Lung microvascular endothelial cell (primary cell): ENCODE data around the gene CA12. TPM values are rescaled to one million over a fixed set of nuclear protein-coding genes. Genes with fewer than 3 reads are reported as not detected.
A peak's percentile ranks its signal among the peaks of the same experiment; 100 is the strongest.

Source experiments
- DNase-seq, 2 donors: peaks; one replicate each; pipeline versions ENCODE4 v3.0.0 to v3.0.0-alpha.2; 2010; ENCODE audit warnings: low read depth in 2 of 2
- total RNA-seq: library from RNA; depleted of rRNA; stranded (reverse); fragments of >200 nt; gene quantifications from 2 replicates; pipeline ENCODE4 v1.2.1, GENCODE V29; 2014

CA12 gene
- total RNA-seq, 1 donor from 2014 or later, result 0.40 TPM

GRCh38 chr15:63312286-63312685 lies 69.4 kb downstream of the CA12 start:
- DNase-seq, result no peak

DNA sequence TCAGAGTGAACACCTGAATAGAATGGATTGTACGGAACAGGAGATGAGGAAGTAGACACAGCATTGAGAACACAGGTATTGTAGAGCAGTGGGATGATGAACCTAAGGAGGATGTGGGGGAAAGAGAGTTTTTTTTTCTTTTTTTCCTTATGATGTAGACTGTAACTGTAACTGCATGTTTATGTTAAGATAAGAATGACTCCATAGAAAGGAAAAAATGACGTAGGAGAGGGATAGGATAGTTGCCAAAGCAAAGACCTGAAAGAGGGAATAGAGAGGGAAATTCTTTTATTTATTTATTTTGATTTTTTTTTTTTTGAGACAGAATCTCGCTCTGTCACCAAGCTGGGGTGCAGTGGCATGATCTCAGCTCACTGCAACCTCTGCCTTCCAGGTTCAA lies 71.0 kb downstream of the CA12 start:
- DNase-seq, result peak in 1 of 2 donors; percentile 27

DNA sequence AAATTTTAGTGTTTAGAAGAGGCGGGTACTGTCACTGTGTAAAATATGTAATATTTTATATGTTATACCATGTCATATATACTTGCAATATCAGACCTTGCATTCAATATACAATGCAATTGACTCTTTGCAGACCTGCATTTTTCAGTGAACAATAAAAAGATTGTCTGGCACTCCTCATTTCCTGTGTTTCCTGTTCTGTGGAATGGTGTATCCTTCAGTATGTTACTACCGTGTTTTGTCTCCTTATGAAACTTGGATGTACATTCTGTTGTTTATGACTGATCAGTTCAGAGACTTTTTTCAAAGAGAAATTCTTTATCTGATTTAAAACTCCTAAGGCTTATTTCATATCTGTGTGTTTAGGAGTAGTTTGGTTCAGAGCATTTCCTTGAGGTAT lies 72.7 kb downstream of the CA12 start:
- DNase-seq, result peak; percentile 55 to 57

DNA sequence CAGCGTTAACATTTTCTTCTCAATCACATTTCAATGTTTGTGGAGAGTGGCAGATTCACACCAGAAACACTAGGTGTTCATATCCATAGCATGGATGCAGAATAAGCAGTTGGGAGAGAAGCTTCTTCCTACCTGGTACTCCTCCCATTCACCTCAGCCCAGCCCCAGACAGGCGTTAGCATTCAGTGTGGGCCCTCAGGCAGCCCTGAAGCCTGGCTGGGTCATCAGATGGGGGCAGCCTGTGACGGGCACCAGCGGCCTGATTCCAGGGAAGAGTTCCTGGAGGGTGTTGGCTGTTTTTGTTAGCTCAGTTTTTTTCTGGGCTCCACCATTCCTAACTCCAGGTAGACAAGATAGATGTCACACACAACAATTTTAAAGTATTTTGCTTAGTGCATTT lies 73.2 kb downstream of the CA12 start:
- no peak for DNase-seq

DNA sequence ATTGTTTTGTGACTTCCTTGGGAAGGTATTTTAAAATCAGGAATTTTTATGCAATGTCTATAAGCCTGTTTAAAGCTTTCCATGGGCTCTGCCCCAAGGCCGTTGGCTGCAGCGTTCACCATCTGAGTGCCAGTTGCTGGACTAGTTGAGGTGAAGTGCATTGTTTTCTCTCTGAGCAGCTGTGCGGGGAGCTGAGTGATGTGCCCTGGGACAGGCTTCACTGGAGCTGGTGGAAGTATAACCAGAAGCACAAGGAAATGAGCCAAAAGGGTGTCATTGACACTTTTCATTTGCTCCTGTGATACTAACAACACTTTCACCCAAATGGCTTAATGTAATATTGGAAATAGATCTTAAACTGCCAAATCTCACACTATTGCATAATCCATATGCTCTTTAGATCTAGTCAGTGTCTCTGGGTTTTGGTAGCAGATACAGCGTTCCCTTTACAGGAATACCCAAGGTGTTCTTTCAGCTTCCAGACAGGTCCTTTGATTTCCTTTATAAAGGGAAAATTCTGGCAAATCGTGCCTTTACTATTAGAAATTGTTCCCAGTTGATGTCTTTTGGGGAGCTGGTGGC lies 75.1 kb downstream of the CA12 start:
- no peak for DNase-seq

DNA sequence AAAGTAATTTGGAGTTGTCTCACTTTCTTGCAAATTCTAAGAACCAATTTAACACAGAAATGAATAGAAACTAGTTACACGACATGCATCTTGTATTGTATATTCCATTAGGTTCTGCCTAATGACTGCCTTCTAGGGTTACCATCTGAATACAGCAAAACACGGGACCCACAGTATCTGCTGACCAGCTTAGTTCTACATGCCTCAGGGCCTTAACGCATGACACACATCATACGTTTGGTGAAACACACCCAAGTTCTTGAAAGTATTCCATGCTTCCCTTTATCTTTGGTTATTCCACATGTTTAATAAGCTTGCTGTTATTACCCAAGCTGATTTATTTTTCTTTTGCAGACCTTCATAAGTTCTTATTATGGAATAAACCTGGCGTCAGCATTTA lies 76.4 kb downstream of the CA12 start:
- DNase-seq, result no peak

- no peak for DNase-seq
Observed at GRCh38 chr15:63301088-63301487, 80.6 kb downstream of the CA12 start.

GRCh38 chr15:63299943-63300575 lies 81.6 kb downstream of the CA12 start:
- DNase-seq, result no peak

DNA sequence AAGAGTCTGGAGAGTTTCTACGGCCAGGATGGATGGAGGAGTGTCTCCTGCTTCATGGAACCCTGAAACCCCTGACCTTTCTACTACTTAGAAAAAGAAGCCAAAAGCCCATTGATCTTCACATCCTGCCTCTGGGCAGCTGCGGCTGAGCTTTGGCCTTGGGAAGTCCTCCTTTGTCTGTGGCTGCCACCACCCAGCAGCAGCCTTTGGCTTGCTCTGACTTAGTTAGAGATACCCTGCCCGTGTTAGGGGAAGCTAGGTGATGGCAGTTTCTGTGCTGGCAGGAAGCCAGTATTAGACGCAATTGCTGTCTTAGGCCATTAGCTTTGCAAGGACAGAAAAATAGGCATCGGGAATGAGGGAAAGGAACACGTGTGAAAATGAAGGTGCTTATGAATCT lies 85.5 kb downstream of the CA12 start:
- DNase-seq, result peak; percentile 16 to 49

DNA sequence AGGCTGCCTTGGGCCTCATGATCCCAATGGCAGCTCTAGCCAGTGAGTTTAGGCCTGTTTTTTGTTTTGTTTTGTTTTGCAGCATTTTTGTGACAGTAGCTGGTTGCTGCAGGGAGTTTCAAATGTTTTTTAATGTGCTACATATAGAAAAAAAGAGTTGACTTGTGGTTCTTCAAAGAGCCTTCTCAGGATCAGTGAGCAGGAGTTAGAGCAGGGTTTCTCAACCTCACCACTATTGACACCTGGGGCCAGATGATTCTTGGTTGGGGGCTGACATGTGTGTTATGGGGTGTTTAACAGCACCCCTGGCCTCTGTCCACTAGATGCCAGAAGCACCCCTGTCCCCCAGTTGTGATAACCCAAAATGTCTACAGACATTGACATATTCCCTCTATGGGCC lies 86.3 kb downstream of the CA12 start:
- no peak for DNase-seq

GRCh38 chr15:63294359-63294758 lies 87.3 kb downstream of the CA12 start:
- DNase-seq, result no peak

- DNase-seq, result no peak
Observed at GRCh38 chr15:63292771-63293170, 88.9 kb downstream of the CA12 start.

DNA sequence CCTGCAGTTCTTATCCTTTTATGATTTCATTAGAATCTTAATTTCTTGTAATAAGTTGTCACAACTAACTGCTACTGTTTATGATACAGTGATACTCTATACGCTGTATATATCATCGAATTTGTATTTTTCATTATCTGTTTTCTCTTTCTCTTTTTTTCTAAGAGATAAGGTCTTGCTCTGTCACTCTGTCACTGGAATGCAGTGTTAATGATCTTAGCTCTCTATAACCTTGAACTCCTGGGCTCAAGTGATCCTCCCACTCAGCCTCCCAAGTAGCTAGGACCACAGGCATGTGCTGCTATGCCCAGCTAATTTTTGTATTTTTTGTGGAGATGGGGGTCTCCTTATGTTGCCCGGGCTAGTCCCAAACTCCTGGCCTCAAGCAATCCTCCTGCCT lies 89.4 kb downstream of the CA12 start:
- no peak for DNase-seq

GRCh38 chr15:63291507-63291906 lies 90.1 kb downstream of the CA12 start:
- DNase-seq, result peak; percentile 79 to 80

- peak; percentile 70 to 79 for DNase-seq
Observed at GRCh38 chr15:63288778-63289378, 92.8 kb downstream of the CA12 start.

- DNase-seq, result peak in 1 of 2 donors; percentile 25
Observed at GRCh38 chr15:63288342-63288741, 93.3 kb downstream of the CA12 start.

GRCh38 chr15:63287109-63287508 lies 94.5 kb downstream of the CA12 start:
- DNase-seq, result peak; percentile 65 to 80

- no peak for DNase-seq
Observed at GRCh38 chr15:63284335-63284734, 97.3 kb downstream of the CA12 start.

DNA sequence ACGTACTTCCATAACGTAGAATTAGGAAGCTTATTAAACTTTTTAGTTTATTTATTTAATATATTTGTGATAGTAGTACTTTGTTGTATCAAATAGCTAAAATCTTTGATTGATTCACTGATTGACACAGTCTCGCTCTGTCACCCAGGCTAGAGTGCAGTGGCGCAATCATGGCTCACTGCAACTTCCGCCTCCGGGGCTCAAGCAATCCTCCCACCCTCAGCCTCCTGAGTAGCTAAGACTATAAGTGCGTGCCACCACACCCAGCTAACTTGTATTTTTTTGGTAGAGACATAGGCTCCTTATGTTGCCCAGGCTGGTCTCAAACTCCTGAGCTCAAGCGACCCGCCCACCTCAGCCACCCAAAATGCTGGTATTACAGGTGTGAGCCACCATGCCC lies 98.5 kb downstream of the CA12 start:
- no peak for DNase-seq

- peak in 1 of 2 donors; percentile 29 for DNase-seq
Observed at GRCh38 chr15:63277893-63278456, 103.7 kb downstream of the CA12 start.

DNA sequence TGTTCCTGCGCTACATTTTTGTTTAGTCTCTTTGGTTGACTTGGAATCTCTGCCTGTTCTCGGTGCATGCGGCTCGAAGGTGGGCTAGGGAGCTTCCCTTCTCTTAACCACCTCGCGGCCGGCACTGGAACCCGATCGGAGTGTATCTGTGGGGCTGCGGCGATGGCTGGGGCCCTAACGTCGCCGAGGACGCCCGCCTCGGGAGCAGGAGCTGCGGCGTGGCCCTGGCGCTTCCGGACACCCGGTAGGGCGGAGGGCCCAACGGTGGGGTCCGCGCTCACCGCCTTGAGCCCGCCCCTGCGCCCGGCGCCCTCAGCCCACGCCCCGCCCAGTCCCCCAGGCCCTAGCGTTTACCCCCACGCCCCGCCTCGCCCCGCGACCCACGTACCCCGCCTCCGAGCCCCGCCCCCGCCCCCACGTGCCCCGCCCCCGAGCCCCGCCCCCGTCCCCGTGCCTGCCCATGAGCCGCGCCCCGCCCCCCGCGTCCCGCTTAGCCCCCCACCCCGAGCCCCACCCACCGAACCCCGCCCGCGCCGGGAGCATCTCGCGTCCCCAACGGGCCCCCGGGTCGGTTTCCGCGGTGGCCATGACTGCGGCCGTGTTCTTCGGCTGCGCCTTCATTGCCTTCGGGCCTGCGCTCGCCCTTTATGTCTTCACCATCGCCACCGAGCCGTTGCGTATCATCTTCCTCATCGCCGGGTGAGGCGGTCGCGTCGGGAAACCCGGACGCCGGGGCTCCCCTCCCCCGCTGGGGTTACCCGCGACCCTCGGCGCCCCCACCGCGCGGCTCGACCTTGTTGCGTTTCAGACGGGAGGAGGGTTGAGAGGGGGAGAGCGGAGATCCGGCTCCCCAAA lies 104.4 kb downstream of the CA12 start, which contains the start of gene APH1B:
Gene APH1B, plus strand, starts transcription at position 568 of the 855 bp plus-strand sequence. Its CDS starts 19 bp downstream, at position 587.
- DNase-seq, result peak; percentile 64 to 68
